ENCODE results near the gene LCNL1. TPM values are rescaled to one million over a fixed set of nuclear protein-coding genes. Genes with fewer than 3 reads are reported as not detected.

LCNL1 gene
- total RNA-seq, 2 donors from 2014 or later: 0.41 to 22.5 TPM

DNA sequence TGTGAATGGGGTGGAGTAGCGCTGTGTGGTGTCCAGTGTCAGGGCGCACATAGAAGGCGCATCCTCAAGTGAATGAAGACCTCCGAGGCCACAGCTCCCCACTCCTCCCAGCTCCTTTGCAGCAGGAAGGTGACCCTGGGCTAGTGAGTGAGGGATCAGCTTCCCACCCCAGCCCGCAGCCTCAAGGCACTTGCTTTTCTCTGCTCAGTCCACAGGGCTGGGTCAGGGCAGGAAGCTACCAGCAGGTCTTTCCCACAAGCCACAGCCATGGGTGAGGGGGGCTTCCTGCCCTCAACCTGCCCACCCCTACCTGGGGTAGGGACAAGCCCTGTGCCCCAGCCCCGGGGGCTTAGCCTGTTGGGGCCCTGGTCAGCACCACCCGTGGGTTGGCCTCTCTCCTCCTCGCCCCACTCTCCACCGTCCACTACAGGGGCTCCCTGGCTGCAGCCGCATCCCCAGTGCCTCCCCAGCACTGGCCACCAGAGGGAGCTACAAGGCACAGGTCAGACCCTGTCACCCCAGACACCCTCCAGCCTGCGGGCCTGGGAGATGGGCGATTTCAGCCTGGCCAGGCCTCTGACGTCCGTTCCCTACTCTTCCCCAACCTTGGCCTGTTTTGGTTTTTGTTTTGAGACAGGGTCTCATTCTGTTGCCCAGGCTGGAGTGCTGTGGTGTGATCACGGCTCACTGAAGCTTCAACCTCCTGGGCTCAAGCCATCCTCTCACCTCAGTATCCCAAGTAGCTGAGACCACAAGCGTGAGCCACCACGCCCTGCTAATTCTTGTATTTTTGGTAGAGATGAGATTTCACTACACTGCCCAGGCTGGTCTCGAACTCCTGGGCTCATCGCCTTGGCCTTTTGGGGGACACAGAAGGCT, 46.5 kb downstream of the LCNL1 start:
- intact Hi-C loops (cut with DNase I): no loop called here
- 40% methylated on average over 19 of the region's 19 CpGs for WGBS
- Histone ChIP-seq H3K27ac (no peak overlapping the region), H3K36me3 (no peaks in the 10 kb centered on the region), H3K4me1 (replicated peaks) (peaks cover 32% of the 10 kb centered on the region), H3K9me3 (no peaks in the 10 kb centered on the region), H3K27me3 (replicated peaks; ENCODE audit: insufficient read depth) (no peaks in the 10 kb centered on the region), H3K4me3 (peak overlapping the region in 1 of 2 donors; percentile 52)
- peak; percentile 53 for DNase-seq (ENCODE audit: low spot score)
- TF ChIP-seq, protein P1, sequence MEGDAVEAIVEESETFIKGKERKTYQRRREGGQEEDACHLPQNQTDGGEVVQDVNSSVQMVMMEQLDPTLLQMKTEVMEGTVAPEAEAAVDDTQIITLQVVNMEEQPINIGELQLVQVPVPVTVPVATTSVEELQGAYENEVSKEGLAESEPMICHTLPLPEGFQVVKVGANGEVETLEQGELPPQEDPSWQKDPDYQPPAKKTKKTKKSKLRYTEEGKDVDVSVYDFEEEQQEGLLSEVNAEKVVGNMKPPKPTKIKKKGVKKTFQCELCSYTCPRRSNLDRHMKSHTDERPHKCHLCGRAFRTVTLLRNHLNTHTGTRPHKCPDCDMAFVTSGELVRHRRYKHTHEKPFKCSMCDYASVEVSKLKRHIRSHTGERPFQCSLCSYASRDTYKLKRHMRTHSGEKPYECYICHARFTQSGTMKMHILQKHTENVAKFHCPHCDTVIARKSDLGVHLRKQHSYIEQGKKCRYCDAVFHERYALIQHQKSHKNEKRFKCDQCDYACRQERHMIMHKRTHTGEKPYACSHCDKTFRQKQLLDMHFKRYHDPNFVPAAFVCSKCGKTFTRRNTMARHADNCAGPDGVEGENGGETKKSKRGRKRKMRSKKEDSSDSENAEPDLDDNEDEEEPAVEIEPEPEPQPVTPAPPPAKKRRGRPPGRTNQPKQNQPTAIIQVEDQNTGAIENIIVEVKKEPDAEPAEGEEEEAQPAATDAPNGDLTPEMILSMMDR (IDR thresholded peaks at IDR 0.05): peak; percentile 63 to 82 (median 72)
- no peak for TF ChIP-seq POLR2A (IDR thresholded peaks at IDR 0.05)

GRCh38 chr9:137030006-137030405, 47.2 kb downstream of the LCNL1 start:
- Histone ChIP-seq H3K9me3 (no peaks in the 10 kb centered on the region), H3K27me3 (replicated peaks; ENCODE audit: insufficient read depth) (no peaks in the 10 kb centered on the region), H3K4me3 (no peak overlapping the region), H3K27ac (no peak overlapping the region), H3K4me1 (replicated peaks) (peaks cover 39% of the 10 kb centered on the region), H3K36me3 (no peaks in the 10 kb centered on the region)
- intact Hi-C loops (cut with DNase I): loop anchor here (5.0 kb wide), 1 partner anchor 78 kb away; the partner anchor contains the start of gene LCN12
- DNase-seq (ENCODE audit: low spot score): no peak
- 69% methylated on average over 15 of the region's 15 CpGs for WGBS
- TF ChIP-seq, protein P1 (IDR thresholded peaks at IDR 0.05): no peak
- TF ChIP-seq POLR2AphosphoS5 (IDR thresholded peaks at IDR 0.05): no peak
- no peak for TF ChIP-seq POLR2A (IDR thresholded peaks at IDR 0.05)

GRCh38 chr9:137030538-137031527, 48.0 kb downstream of the LCNL1 start:
- H3K36me3 ChIP-seq: no peaks in the 10 kb centered on the region
- peaks cover 36% of the 10 kb centered on the region for H3K4me1 ChIP-seq (replicated peaks)
- TF ChIP-seq, protein P1 (IDR thresholded peaks at IDR 0.05): no peak
- no peak for TF ChIP-seq POLR2AphosphoS5 (IDR thresholded peaks at IDR 0.05)
- no peak for TF ChIP-seq POLR2A (IDR thresholded peaks at IDR 0.05)
- intact Hi-C loops (cut with DNase I): loop anchor here (5.0 kb wide), 1 partner anchor 79 kb away; the partner anchor contains the start of gene LCN12
- H3K27ac ChIP-seq: no peak overlapping the region
- H3K9me3 ChIP-seq: no peaks in the 10 kb centered on the region
- WGBS: 86% methylated on average over 55 of the region's 65 CpGs
- no peaks in the 10 kb centered on the region for H3K27me3 ChIP-seq (replicated peaks; ENCODE audit: insufficient read depth)
- no peak for DNase-seq (ENCODE audit: low spot score)
- no peak overlapping the region for H3K4me3 ChIP-seq

- no peak within 1 kb of the TSS for H3K4me3 ChIP-seq
- no peaks in the 10 kb centered on the region for H3K36me3 ChIP-seq
- no peak within 1 kb of the TSS for H3K27ac ChIP-seq
- 63% methylated on average over 16 of the region's 16 CpGs for WGBS
- H3K4me1 ChIP-seq (replicated peaks): peaks cover 23% of the 10 kb centered on the region
- no peaks in the 10 kb centered on the region for H3K27me3 ChIP-seq (replicated peaks; ENCODE audit: insufficient read depth)
- intact Hi-C loops (cut with DNase I): loop anchor here (5.0 kb wide), 1 partner anchor 80 kb away; the partner anchor contains the start of gene LCN12
- no peak for DNase-seq (ENCODE audit: low spot score)
- TF ChIP-seq, protein P1 (IDR thresholded peaks at IDR 0.05): no peak
- no peak for TF ChIP-seq POLR2AphosphoS5 (IDR thresholded peaks at IDR 0.05)
- TF ChIP-seq POLR2A (IDR thresholded peaks at IDR 0.05): no peak
- no peaks in the 10 kb centered on the region for H3K9me3 ChIP-seq
Measured at GRCh38 chr9:137031904-137032640, 49.3 kb downstream of the LCNL1 start, which contains the start of gene FUT7. Gene FUT7 (minus strand): TSS chr9:137032088. CDS start chr9:137031991, 97 bp downstream.

All from prostate gland (tissue), 2 donors.